ENCODE data around the gene ACSBG1.

ACSBG1 gene

GRCh38 chr15:78207641-78208340, 26.6 kb downstream of the ACSBG1 start:
- H3K4me3 ChIP-seq (ENCODE audit: low read length): no peak overlapping the region
- TF ChIP-seq ZNF274 (IDR thresholded peaks at IDR 0.05; ENCODE audit: low read depth, low read length): no peak

GRCh38 chr15:78207110-78207458, 27.3 kb downstream of the ACSBG1 start:
- no peak for TF ChIP-seq ZNF274 (IDR thresholded peaks at IDR 0.05; ENCODE audit: low read depth, low read length)
- H3K4me3 ChIP-seq (ENCODE audit: low read length): no peak overlapping the region

GRCh38 chr15:78206326-78207109, 27.8 kb downstream of the ACSBG1 start:
- no peak for TF ChIP-seq ZNF274 (IDR thresholded peaks at IDR 0.05; ENCODE audit: low read depth, low read length)
- no peak overlapping the region for H3K4me3 ChIP-seq (ENCODE audit: low read length)

GRCh38 chr15:78205856-78206255, 28.5 kb downstream of the ACSBG1 start:
- no peak for TF ChIP-seq ZNF274 (IDR thresholded peaks at IDR 0.05; ENCODE audit: low read depth, low read length)

GRCh38 chr15:78205337-78205736, 29.0 kb downstream of the ACSBG1 start:
- no peak for TF ChIP-seq ZNF274 (IDR thresholded peaks at IDR 0.05; ENCODE audit: low read depth, low read length)
- no peak overlapping the region for H3K4me3 ChIP-seq (ENCODE audit: low read length)

More at GRCh38 chr15:78205856-78206255, 28.5 kb downstream of the ACSBG1 start:
- H3K4me3 ChIP-seq (ENCODE audit: low read length): no peak overlapping the region

GRCh38 chr15:78204351-78205309, 29.7 kb downstream of the ACSBG1 start:
- no peak overlapping the region for H3K4me3 ChIP-seq (ENCODE audit: low read length)

GRCh38 chr15:78203346-78204225, 30.8 kb downstream of the ACSBG1 start:
- no peak for TF ChIP-seq ZNF274 (IDR thresholded peaks at IDR 0.05; ENCODE audit: low read depth, low read length)
- no peak overlapping the region for H3K4me3 ChIP-seq (ENCODE audit: low read length)

More at GRCh38 chr15:78204351-78205309, 29.7 kb downstream of the ACSBG1 start:
- TF ChIP-seq ZNF274 (IDR thresholded peaks at IDR 0.05; ENCODE audit: low read depth, low read length): no peak

GRCh38 chr15:78201281-78202190, 32.8 kb downstream of the ACSBG1 start:
- no peak for TF ChIP-seq ZNF274 (IDR thresholded peaks at IDR 0.05; ENCODE audit: low read depth, low read length)
- H3K4me3 ChIP-seq (ENCODE audit: low read length): no peak overlapping the region

- no peak overlapping the region for H3K4me3 ChIP-seq (ENCODE audit: low read length)
- TF ChIP-seq ZNF274 (IDR thresholded peaks at IDR 0.05; ENCODE audit: low read depth, low read length): no peak
These were observed 34.0 kb downstream of the ACSBG1 start for GRCh38 chr15:78200276-78200930.

GRCh38 chr15:78197632-78198031, 36.7 kb downstream of the ACSBG1 start:
- no peak overlapping the region for H3K4me3 ChIP-seq (ENCODE audit: low read length)
- TF ChIP-seq ZNF274 (IDR thresholded peaks at IDR 0.05; ENCODE audit: low read depth, low read length): no peak

GRCh38 chr15:78195735-78196201, 38.6 kb downstream of the ACSBG1 start:
- no peak overlapping the region for H3K4me3 ChIP-seq (ENCODE audit: low read length)
- no peak for TF ChIP-seq ZNF274 (IDR thresholded peaks at IDR 0.05; ENCODE audit: low read depth, low read length)

GRCh38 chr15:78194568-78194925, 39.8 kb downstream of the ACSBG1 start:
- no peak overlapping the region for H3K4me3 ChIP-seq (ENCODE audit: low read length)

More at GRCh38 chr15:78194568-78194925, 39.8 kb downstream of the ACSBG1 start:
- no peak for TF ChIP-seq ZNF274 (IDR thresholded peaks at IDR 0.05; ENCODE audit: low read depth, low read length)
